Spleen (tissue), 13 donors: ENCODE results near the gene SWI5. TPM values are rescaled to one million over a fixed set of nuclear protein-coding genes. Genes with fewer than 3 reads are reported as not detected.
"Not testable (repeated sequence)": the region's sequence is repeated elsewhere in the genome, so short reads cannot be mapped to it uniquely, and the experiment has no call there.

Experiments
- DNase-seq: peaks from one replicate; pipeline ENCODE4 v3.0.0-alpha.2; 2020
- H3K27ac ChIP-seq, 8 donors: fragments of 200-600 bp; sonication (generic) in 7 of 8; 1 replicate in 4 of 8; 2 replicates in 4 of 8; pipeline versions ENCODE4 v1.5.0 to v1.8.0; 2016 to 2021; ENCODE audit warnings: inconsistent platforms in 4 of 8, mild to moderate bottlenecking in 4 of 8, moderate library complexity in 1 of 8
- H3K27me3 ChIP-seq, 7 donors: fragments of 200-600 bp; sonication (generic) in 6 of 7; replicated peaks in 1 of 7; 1 replicate in 4 of 7; 2 replicates in 3 of 7; pipeline versions ENCODE4 v1.5.0 to v1.8.0; 2016 to 2021; ENCODE audit warnings: inconsistent platforms in 3 of 7, mild to moderate bottlenecking in 1 of 7
- H3K36me3 ChIP-seq, 6 donors: fragments of 200-600 bp; sonication (generic) in 5 of 6; 1 replicate in 4 of 6; 2 replicates in 2 of 6; pipeline versions ENCODE4 v1.5.0 to v1.8.0; 2016 to 2021; ENCODE audit warnings: inconsistent platforms in 2 of 6
- H3K4me1 ChIP-seq, 6 donors: fragments of 200-600 bp; sonication (generic) in 5 of 6; 1 replicate in 3 of 6; 2 replicates in 3 of 6; pipeline versions ENCODE4 v1.5.0 to v1.8.0; 2016 to 2021; ENCODE audit warnings: inconsistent platforms in 3 of 6
- H3K4me3 ChIP-seq, 8 donors: fragments of 200-600 bp; sonication (generic) in 7 of 8; 1 replicate in 4 of 8; 2 replicates in 4 of 8; pipeline versions ENCODE4 v1.5.0 to v1.8.0; 2016 to 2021; ENCODE audit warnings: inconsistent platforms in 4 of 8, mild to moderate bottlenecking in 4 of 8, moderate library complexity in 2 of 8
- H3K9me3 ChIP-seq, 8 donors: fragments of 200-600 bp; sonication (generic) in 7 of 8; 1 replicate in 4 of 8; 2 replicates in 4 of 8; pipeline versions ENCODE4 v1.5.0 to v1.8.0; 2016 to 2021; ENCODE audit warnings: inconsistent platforms in 4 of 8
- POLR2A ChIP-seq, 3 donors: fragments of 450-650 bp; IDR thresholded peaks; one replicate each; pipeline ENCODE4 v1.5.1; 2017; ENCODE audit warnings: antibody characterized with exemption in 3 of 3, mild to moderate bottlenecking in 1 of 3
- POLR2AphosphoS5 ChIP-seq, 3 donors: sonication (generic); formaldehyde crosslinking; IDR thresholded peaks; one replicate each; pipeline ENCODE4 v1.5.1; 2017; ENCODE audit warnings: antibody characterized with exemption in 3 of 3
- WGBS, 5 donors: extraction: QIAGEN DNeasy Blood & Tissue Kit in 3 of 5; methylation state at CpG; one replicate each; pipeline versions ENCODE4 v1.1.5 to v1.1.7; 2013 to 2018; 5-methylcytosine and 5-hydroxymethylcytosine counted together
- intact Hi-C: fragments of 100-400 bp; cut with DNase I; formaldehyde crosslinking; loops from one replicate; pipeline ENCODE4 v1.15.0; 2023; ENCODE audit warnings: low total_unique reads
- long read RNA-seq, 2 donors: transcript quantifications; one replicate each; lab custom pipeline, GENCODE V29; 2026
- polyA plus RNA-seq, 3 donors: library from polyadenylated mRNA; stranded (reverse); fragments of 200-250 nt; gene quantifications; one replicate each; pipeline ENCODE4 v1.2.1, GENCODE V29; 2013
- total RNA-seq, 7 donors: library from RNA; depleted of rRNA in 3 of 7; stranded (reverse); fragments of >200 nt in 3 of 7; fragmentation: NEBNext Ultra II Directional in 4 of 7; extraction: Animal tissue kit (Norgen Biotek cat#: 25700) in 4 of 7; gene quantifications; one replicate each; pipeline versions ENCODE4 v1.1.0 to v1.2.1, GENCODE V29; 2016 to 2021
- TF ChIP-seq, protein P1 (sequence below), 11 experiments: fragments of 200-600 bp in 7 of 11; fragments of 450-650 bp in 4 of 11; sonication (generic) in 4 of 11; IDR thresholded peaks in 8 of 11; conservative IDR thresholded peaks in 3 of 11; 1 replicate in 7 of 11; 2 replicates in 4 of 11; pipeline versions ENCODE4 v1.4.0 to v1.8.0; 2016 to 2021; ENCODE audit warnings: antibody characterized with exemption in 11 of 11, inconsistent platforms in 4 of 11, mild to moderate bottlenecking in 1 of 11
- donor health status: healthy with polysubstance abuse.
- donor health status: DM: no; HTN: no; CAD: no; lungs with moderate emphysema.
- donor health status: DM: no; HTN: no; CAD: no.
- donor health status: Bipolar disorder and iron deficiency.
- donor health status: healthy.
- donor health status: DM: no; HTN: no; CAD: no.
- donor health status: DM: yes; HTN: yes; CAD: no.

Gene SWI5
- 10 to 100 TPM in 6 of 7 donors, 1 to 10 TPM in 1; 8.4 to 19.1 (median 13.6) TPM for total RNA-seq
- 10 to 100 TPM; 15.6 to 23.4 (median 23.0) TPM for polyA plus RNA-seq
- long read RNA-seq, donor 1, partial matches to known transcripts, result 13 of 16 reads
- long read RNA-seq, donor 1, other reads (novel, unspliced or antisense), result 0 of 16 reads
- long read RNA-seq, donor 2, transcript SWI5-203 (5 exons, 763 nt), result major isoform, 8 of 9 reads
- long read RNA-seq, donor 2, partial matches to known transcripts, result 0 of 9 reads
- long read RNA-seq, donor 2, other reads (novel, unspliced or antisense), result 0 of 9 reads

DNA sequence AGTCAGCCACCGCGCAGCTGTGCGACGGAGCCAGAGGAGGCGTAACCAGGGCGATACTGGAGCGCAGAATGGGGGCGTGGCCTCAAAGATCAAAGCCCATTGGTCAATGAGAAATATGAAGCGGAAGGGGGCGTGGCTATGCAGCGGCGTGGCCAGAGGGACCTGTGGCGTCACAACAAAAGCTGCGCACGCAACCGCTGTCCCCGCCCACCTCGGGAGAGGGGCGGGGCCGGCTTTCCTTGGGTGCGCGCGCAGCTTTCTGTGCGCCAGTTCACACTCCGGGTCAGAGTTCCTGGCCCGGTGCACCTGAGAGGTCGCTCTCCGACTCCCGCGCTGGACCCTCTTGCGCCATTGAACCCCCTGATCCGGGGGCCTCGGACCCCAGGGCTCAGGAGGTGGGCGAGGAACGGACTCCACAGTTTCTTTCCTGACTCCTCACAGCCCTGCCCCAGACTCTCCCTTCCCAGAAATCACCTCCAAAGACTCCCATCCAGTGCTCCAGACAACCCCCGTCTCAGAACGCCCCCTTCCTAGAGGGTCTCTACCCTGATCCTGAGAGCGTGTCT lies at the start of gene SWI5:
Gene SWI5 (plus strand): TSS at position 269 of the 566 bp plus-strand sequence.
- peak within 1 kb of the TSS; percentile 70 to 88 (median 80) for H3K4me3 ChIP-seq
- H3K9me3 ChIP-seq, result no peaks in the 10 kb centered on the region
- peak within 1 kb of the TSS; percentile 84 to 95 (median 89) for H3K27ac ChIP-seq
- H3K4me1 ChIP-seq, result peaks cover 14 to 68% (median 39%) of the 10 kb centered on the region in 6 donors
- no peaks in the 10 kb centered on the region for H3K27me3 ChIP-seq
- peak; percentile 99 for DNase-seq
- 0% methylated on average over 25 to 38 of the region's 38 CpGs for WGBS, 5 donors
- peaks cover 0 to 29% (median 20%) of the 10 kb centered on the region in 6 donors for H3K36me3 ChIP-seq
- TF ChIP-seq POLR2A (IDR thresholded peaks at IDR 0.05) (peak; percentile 70 to 94 (median 81)), POLR2AphosphoS5 (IDR thresholded peaks at IDR 0.05) (peak; percentile 98 to 99 (median 98))
- TF ChIP-seq, protein P1, sequence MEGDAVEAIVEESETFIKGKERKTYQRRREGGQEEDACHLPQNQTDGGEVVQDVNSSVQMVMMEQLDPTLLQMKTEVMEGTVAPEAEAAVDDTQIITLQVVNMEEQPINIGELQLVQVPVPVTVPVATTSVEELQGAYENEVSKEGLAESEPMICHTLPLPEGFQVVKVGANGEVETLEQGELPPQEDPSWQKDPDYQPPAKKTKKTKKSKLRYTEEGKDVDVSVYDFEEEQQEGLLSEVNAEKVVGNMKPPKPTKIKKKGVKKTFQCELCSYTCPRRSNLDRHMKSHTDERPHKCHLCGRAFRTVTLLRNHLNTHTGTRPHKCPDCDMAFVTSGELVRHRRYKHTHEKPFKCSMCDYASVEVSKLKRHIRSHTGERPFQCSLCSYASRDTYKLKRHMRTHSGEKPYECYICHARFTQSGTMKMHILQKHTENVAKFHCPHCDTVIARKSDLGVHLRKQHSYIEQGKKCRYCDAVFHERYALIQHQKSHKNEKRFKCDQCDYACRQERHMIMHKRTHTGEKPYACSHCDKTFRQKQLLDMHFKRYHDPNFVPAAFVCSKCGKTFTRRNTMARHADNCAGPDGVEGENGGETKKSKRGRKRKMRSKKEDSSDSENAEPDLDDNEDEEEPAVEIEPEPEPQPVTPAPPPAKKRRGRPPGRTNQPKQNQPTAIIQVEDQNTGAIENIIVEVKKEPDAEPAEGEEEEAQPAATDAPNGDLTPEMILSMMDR (IDR thresholded peaks at IDR 0.05 in 8 of 11, conservative IDR thresholded peaks at IDR 0.05 in 3 of 11), result peak in 3 of 11 experiments; percentile 10 to 39 (median 16)
- intact Hi-C loops, result no loop called here

DNA sequence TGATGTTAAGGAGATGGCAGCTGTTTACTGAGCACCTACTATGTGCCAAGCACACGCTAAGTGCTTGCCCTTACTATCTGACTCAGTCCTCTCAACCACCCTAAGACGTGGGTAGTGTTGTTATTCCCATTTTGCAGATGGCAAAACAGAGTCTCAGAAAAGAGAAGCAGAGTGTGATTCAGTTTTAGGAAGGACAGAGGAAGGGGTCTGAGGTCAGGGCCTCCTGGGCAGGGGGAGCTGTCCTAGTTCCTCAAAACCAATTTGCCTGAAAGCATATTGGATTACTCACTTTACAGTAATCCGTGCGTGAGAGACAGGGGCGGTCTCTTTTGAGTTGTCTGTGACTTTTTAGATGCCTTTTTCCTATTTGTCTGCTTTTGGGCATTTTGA lies 49.7 kb upstream of the SWI5 start:
- intact Hi-C loops, result no loop called here
- DNase-seq, result no peak
- TF ChIP-seq POLR2AphosphoS5 (IDR thresholded peaks at IDR 0.05) (no peak), POLR2A (IDR thresholded peaks at IDR 0.05) (no peak)
- TF ChIP-seq, protein P1 (IDR thresholded peaks at IDR 0.05 in 8 of 11, conservative IDR thresholded peaks at IDR 0.05 in 3 of 11), result no peak
- Histone ChIP-seq H3K4me1 (no peaks in the 10 kb centered on the region), H3K36me3 (no peaks in the 10 kb centered on the region), H3K27me3 (no peaks in the 10 kb centered on the region), H3K4me3 (no peak overlapping the region), H3K27ac (no peak overlapping the region), H3K9me3 (no peaks in the 10 kb centered on the region)
- 66 to 87% (median 72%) methylated on average over 5 of the region's 5 CpGs for WGBS, 5 donors

DNA sequence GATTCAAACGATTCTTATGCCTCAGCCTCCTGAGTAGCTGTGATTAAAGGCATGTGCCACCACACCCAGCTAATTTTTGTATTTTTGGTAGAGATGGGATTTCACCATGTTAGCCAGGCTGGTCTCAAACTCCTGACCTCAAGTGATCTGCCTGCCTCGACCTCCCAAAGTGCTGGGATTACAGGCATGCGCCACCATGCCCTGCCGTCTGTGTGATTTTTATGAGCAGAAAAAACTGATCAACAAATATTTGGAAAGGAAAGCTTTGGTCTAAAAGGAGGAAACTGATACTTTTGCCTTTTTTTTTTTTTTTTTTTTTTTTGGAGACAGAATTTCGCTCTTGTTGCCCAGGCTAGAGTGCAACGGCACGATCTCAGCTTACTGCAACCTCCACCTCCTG lies 45.2 kb upstream of the SWI5 start:
- H3K27me3 ChIP-seq, H3K4me3 ChIP-seq, H3K36me3 ChIP-seq, H3K4me1 ChIP-seq, H3K27ac ChIP-seq, H3K9me3 ChIP-seq, DNase-seq, intact Hi-C loops: not testable (repeated sequence)
- 75 to 94% (median 87%) methylated on average over 7 of the region's 7 CpGs for WGBS, 5 donors

DNA sequence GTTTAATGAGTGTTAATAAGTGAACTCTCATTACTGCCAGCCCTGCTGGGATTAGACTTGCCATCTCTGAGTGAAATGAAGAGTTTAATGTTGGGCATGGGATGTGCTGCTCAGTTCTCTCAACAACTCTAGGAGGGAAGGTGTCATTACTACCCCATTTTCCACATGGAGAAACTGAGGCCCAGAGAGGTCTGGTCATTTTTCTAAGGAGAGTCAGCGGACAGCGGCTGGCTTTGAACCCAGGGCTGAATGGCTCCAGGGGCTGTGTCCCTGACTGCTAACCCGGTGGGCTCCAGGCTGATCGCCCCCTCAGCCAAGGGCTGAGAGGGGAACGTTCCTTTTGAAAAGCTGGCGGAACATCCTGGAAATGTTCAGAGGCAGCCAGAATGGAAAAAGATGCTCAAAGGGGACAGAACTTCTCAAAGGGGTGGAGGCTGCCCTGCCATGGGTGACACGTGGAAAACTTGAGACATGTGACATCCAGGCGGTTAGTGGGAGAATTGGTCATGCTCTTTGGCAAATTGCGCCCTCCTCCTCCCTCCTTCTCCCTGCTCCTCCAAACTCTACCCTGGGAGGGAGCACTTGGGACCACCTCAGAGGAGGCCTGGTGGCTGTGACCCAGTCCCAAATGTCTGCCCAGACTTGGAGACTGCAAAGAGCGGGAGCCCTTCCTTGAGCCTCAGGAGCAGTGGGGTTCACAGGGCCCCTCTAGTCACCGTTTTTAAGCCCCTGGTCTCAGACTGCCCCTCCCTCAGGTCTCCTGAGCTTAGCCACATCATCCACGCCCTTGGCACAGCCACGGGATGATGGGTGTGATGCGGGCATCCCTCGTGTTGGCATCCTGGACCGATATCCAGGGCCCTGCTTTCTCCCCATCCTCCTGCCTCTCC lies 44.2 kb upstream of the SWI5 start:
- H3K36me3 ChIP-seq, result no peaks in the 10 kb centered on the region
- TF ChIP-seq, protein P1 (IDR thresholded peaks at IDR 0.05 in 8 of 11, conservative IDR thresholded peaks at IDR 0.05 in 3 of 11), result no peak
- no peak for TF ChIP-seq POLR2A (IDR thresholded peaks at IDR 0.05)
- no peak for TF ChIP-seq POLR2AphosphoS5 (IDR thresholded peaks at IDR 0.05)
- H3K4me1 ChIP-seq, result no peaks in the 10 kb centered on the region
- H3K9me3 ChIP-seq, result no peaks in the 10 kb centered on the region
- H3K4me3 ChIP-seq, result no peak overlapping the region
- peaks cover 0 to 3% (median 0%) of the 10 kb centered on the region in 7 donors for H3K27me3 ChIP-seq
- no peak overlapping the region for H3K27ac ChIP-seq
- WGBS, 5 donors, result 69 to 82% (median 80%) methylated on average over 16 of the region's 16 CpGs
- no peak for DNase-seq
- intact Hi-C loops, result no loop called here
